Right lobe of liver (tissue), 6 donors: ENCODE measurements around the gene CTIF. TPM values are rescaled to one million over a fixed set of nuclear protein-coding genes. Genes with fewer than 3 reads are reported as not detected.

Experiments
- ATAC-seq, 4 donors: fragments of 200-7000 bp; cut with Tn5 transposase; one replicate each; pipeline ENCODE4 v1.9.1; 2020; ENCODE audit warnings: mild to moderate bottlenecking in 4 of 4, moderate library complexity in 4 of 4
- DNase-seq, 3 donors: peaks; one replicate each; pipeline ENCODE4 v3.0.0-alpha.2; 2020
- H3K27ac ChIP-seq, 3 donors: fragments of 200-600 bp; one replicate each; pipeline ENCODE4 v1.8.0; 2022
- H3K27me3 ChIP-seq, 2 donors: fragments of 200-600 bp; one replicate each; pipeline ENCODE4 v1.8.0; 2022
- H3K36me3 ChIP-seq, 4 donors: fragments of 200-600 bp; sonication (generic) in 1 of 4; one replicate each; pipeline versions ENCODE4 v1.5.1 to v1.8.0; 2017 to 2022; ENCODE audit warnings: control low read depth in 1 of 4
- H3K4me1 ChIP-seq, 4 donors: fragments of 200-600 bp; sonication (generic) in 1 of 4; one replicate each; pipeline versions ENCODE4 v1.5.1 to v1.8.0; 2017 to 2022; ENCODE audit warnings: control low read depth in 1 of 4
- H3K4me3 ChIP-seq, 3 donors: fragments of 200-600 bp; one replicate each; pipeline ENCODE4 v1.8.0; 2022
- H3K9me3 ChIP-seq, 4 donors: fragments of 200-600 bp; sonication (generic) in 1 of 4; one replicate each; pipeline versions ENCODE4 v1.5.1 to v1.8.0; 2017 to 2022; ENCODE audit warnings: control low read depth in 1 of 4
- POLR2A ChIP-seq: fragments of 450-650 bp; IDR thresholded peaks from one replicate; pipeline ENCODE4 v1.6.1; 2017; ENCODE audit warnings: antibody characterized with exemption, mild to moderate bottlenecking
- WGBS: methylation state at CpG from one replicate; pipeline ENCODE4 v1.1.6; 2018; ENCODE audit warnings: low coverage, low lambda C conversion rate; ENCODE audit not compliant: insufficient coverage; ENCODE audit errors: missing lambda C conversion rate; 5-methylcytosine and 5-hydroxymethylcytosine counted together
- intact Hi-C, 2 donors: fragments of 100-400 bp; cut with DNase I; formaldehyde crosslinking; loops; one replicate each; pipeline versions ENCODE4 v1.11.2 to v1.14.1; 2022
- total RNA-seq, 6 experiments: library from RNA; depleted of rRNA in 2 of 6; stranded (reverse); fragments of >200 nt in 2 of 6; fragmentation: NEBNext Ultra II Directional in 3 of 6; extraction: Animal tissue kit (Norgen Biotek cat#: 25700) in 3 of 6; gene quantifications; one replicate each; pipeline versions ENCODE4 v1.1.0 to v1.2.4, GENCODE V29; 2016 to 2023
- TF ChIP-seq, protein P1 (sequence below), 4 donors: fragments of 200-600 bp in 3 of 4; fragments of 450-650 bp in 1 of 4; IDR thresholded peaks; one replicate each; pipeline versions ENCODE4 v1.5.1 to v1.8.0; 2016 to 2022; ENCODE audit warnings: antibody characterized with exemption in 4 of 4, mild to moderate bottlenecking in 2 of 4
- donor health status: DM: no; HTN: yes; CAD: no.
- donor health status: DM: no; HTN: no; CAD: no.
- donor health status: DM: no; HTN: no; CAD: no.
- donor health status: DM: no; HTN: yes; CAD: no.
- donor health status: DM: no; HTN: yes; CAD: no.

Gene CTIF
- total RNA-seq, 6 experiments from 2014 or later, result 29.0 to 60.6 (median 43.1) TPM

DNA sequence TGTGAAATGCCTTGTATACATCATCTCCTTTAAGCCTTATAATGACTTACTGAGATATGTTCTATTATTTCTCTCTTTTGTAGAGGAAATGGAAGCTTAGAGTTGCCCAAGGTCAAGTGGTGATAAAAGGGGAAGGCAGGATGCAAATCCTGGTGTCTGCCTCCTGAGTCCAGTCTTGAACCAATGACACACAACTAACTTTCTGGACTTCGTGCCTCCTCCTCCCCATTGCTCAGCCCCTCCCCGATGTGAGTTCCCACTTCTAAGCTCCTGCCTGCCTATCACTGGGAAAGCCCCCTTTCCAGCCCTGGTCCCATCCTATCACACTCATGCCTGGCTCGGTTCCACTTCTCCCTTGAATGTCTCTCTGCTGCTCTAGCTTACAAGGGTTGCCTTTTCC, 6.9 kb upstream of the CTIF start:
- intact Hi-C loops, result loop anchor here in 1 of 2 donors (10.0 kb wide), 1 partner anchor 57 kb away; no protein-coding TSS in a partner anchor
- no peaks in the 10 kb centered on the region for H3K9me3 ChIP-seq
- TF ChIP-seq, protein P1, sequence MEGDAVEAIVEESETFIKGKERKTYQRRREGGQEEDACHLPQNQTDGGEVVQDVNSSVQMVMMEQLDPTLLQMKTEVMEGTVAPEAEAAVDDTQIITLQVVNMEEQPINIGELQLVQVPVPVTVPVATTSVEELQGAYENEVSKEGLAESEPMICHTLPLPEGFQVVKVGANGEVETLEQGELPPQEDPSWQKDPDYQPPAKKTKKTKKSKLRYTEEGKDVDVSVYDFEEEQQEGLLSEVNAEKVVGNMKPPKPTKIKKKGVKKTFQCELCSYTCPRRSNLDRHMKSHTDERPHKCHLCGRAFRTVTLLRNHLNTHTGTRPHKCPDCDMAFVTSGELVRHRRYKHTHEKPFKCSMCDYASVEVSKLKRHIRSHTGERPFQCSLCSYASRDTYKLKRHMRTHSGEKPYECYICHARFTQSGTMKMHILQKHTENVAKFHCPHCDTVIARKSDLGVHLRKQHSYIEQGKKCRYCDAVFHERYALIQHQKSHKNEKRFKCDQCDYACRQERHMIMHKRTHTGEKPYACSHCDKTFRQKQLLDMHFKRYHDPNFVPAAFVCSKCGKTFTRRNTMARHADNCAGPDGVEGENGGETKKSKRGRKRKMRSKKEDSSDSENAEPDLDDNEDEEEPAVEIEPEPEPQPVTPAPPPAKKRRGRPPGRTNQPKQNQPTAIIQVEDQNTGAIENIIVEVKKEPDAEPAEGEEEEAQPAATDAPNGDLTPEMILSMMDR (IDR thresholded peaks at IDR 0.05), result no peak
- no peak for TF ChIP-seq POLR2A
- DNase-seq (no peak), ATAC-seq (no peak)
- no peaks in the 10 kb centered on the region for H3K27me3 ChIP-seq
- no peaks in the 10 kb centered on the region for H3K36me3 ChIP-seq
- H3K4me3 ChIP-seq, result no peak overlapping the region
- WGBS, result 75% methylated on average over 2 of the region's 3 CpGs
- H3K27ac ChIP-seq, result no peak overlapping the region
- H3K4me1 ChIP-seq, result no peaks in the 10 kb centered on the region

DNA sequence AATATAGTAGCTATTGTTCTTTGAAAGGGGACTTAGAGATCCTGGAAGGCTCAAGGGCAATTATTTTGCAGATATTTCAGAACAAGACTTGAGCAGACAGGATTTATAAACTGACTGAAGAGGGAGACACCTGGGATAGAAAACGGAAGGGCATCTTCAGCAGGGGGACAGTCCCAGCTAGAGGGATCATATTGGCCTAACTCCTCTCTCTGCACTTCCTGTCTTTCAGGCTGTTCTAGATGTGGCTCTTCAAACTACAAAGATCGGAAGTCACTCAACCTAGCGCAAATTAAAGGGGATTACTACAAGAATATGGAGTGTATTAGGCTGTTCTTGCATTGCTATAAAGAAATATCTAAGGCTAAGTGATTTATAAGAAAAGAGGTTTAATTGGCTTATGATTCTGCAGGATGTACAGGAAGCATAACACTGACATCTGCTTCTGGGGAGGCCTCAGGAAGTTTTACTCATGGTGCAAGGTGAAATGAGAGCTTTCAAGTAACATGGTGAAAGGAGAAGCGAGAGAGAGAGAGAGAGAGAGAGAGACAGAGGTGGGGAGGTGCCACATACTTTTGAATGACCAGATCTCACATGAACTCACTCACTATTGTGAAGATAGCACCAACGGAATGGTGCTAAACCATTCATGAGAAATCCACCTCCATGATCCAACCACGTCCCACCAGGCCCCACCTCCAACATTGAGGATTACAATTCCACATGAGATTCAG, 5.3 kb upstream of the CTIF start:
- WGBS, result 77% methylated on average over 6 of the region's 6 CpGs
- peaks cover 0 to 3% (median 0%) of the 10 kb centered on the region in 4 donors for H3K4me1 ChIP-seq
- ATAC-seq, result no peak
- intact Hi-C loops, result loop anchor here in 1 of 2 donors (10.0 kb wide), 1 partner anchor 59 kb away; no protein-coding TSS in a partner anchor
- no peak overlapping the region for H3K4me3 ChIP-seq
- TF ChIP-seq POLR2A, result no peak
- TF ChIP-seq, protein P1 (IDR thresholded peaks at IDR 0.05), result no peak
- no peaks in the 10 kb centered on the region for H3K36me3 ChIP-seq
- H3K9me3 ChIP-seq, result no peaks in the 10 kb centered on the region
- no peak overlapping the region for H3K27ac ChIP-seq
- H3K27me3 ChIP-seq, result no peaks in the 10 kb centered on the region
- no peak for DNase-seq

DNA sequence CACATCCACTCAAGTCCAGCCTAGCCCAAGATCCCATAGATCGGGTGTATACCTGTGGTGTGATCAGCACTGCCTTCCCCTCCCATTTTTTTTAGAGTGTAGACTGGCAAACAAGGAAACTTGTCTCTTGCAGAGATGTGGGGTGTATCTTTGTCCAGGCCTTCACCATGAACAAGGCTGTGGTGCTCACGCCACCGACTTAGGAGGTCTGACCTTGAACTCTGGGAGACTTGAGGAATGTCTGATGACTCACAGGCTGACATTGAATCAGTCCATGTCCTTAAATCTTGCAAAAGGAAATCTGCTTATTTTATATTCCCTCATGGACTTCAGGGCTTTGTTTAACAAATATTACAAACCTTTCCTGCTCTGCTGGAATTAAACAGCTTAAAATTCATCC, 4.5 kb upstream of the CTIF start:
- Histone ChIP-seq H3K4me3 (no peak overlapping the region), H3K27me3 (no peaks in the 10 kb centered on the region), H3K4me1 (peaks cover 0 to 3% (median 0%) of the 10 kb centered on the region in 4 donors), H3K27ac (no peak overlapping the region), H3K9me3 (no peaks in the 10 kb centered on the region), H3K36me3 (no peaks in the 10 kb centered on the region)
- ATAC-seq, result no peak
- no CpG with 5 or more reads among the region's 3 CpGs for WGBS
- no peak for DNase-seq
- TF ChIP-seq POLR2A, result no peak
- TF ChIP-seq, protein P1 (IDR thresholded peaks at IDR 0.05), result no peak
- intact Hi-C loops, result loop anchor here in 1 of 2 donors (10.0 kb wide), 1 partner anchor 60 kb away; no protein-coding TSS in a partner anchor

- no peaks in the 10 kb centered on the region for H3K27me3 ChIP-seq
- TF ChIP-seq, protein P1 (IDR thresholded peaks at IDR 0.05), result no peak
- no peak for TF ChIP-seq POLR2A
- intact Hi-C loops, result loop anchor here in 1 of 2 donors (10.0 kb wide), 1 partner anchor 61 kb away; no protein-coding TSS in a partner anchor
- peaks cover 0 to 3% (median 0%) of the 10 kb centered on the region in 4 donors for H3K4me1 ChIP-seq
- ATAC-seq, result no peak
- no peaks in the 10 kb centered on the region for H3K9me3 ChIP-seq
- H3K36me3 ChIP-seq, result no peaks in the 10 kb centered on the region
- no peak for DNase-seq
- no peak overlapping the region for H3K27ac ChIP-seq
- H3K4me3 ChIP-seq, result no peak overlapping the region
- 100% methylated on average over 1 of the region's 2 CpGs for WGBS
These were observed 2.9 kb upstream of the CTIF start for GRCh38 chr18:48535956-48536355.
